ENCODE results near the gene NIPAL4.

Gene NIPAL4

GRCh38 chr5:157484768-157485167 is 24.8 kb downstream of the NIPAL4 start:
- Histone ChIP-seq H3K4me1 (no peaks in the 10 kb centered on the region), H3K9ac (no peak overlapping the region), H2AFZ (no peak overlapping the region), H3K27me3 (ENCODE audit: control insufficient read depth, insufficient read depth, low read length) (no peaks in the 10 kb centered on the region), H3K27ac (no peak overlapping the region), H3K4me3 (ENCODE audit: low read depth, low read length) (no peak overlapping the region), H3K9me3 (ENCODE audit: control insufficient read depth, low read length) (no peaks in the 10 kb centered on the region), H3K36me3 (ENCODE audit: control insufficient read depth, insufficient read depth, low read length) (no peaks in the 10 kb centered on the region), H3K4me2 (ENCODE audit: low read length) (no peak overlapping the region), H3K79me2 (no peaks in the 10 kb centered on the region)
- no peak for TF ChIP-seq CTCF (IDR thresholded peaks at IDR 0.05)

DNA sequence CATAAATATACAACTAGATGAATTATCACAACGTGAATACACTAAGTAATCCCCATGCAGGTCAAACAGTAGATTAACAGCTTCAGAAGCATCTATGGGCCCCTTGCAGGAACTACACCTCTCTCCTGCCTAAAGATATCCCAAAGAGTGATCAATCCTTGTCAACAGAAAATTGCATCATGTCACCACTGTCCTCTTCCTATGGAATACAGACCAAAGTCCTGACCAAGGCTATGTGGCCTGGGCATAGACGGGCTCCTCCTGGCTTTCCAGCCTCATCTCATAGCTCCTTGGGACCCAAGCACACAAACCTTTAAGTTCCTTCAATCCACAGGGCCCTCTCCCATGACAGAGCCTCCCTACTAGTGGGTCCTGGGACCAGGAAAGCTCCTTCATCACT is 25.3 kb downstream of the NIPAL4 start:
- TF ChIP-seq CTCF (IDR thresholded peaks at IDR 0.05), result no peak
- H3K27me3 ChIP-seq (ENCODE audit: control insufficient read depth, insufficient read depth, low read length), result no peaks in the 10 kb centered on the region
- no peak overlapping the region for H3K4me2 ChIP-seq (ENCODE audit: low read length)
- no peak overlapping the region for H3K9ac ChIP-seq
- H3K4me3 ChIP-seq (ENCODE audit: low read depth, low read length), result no peak overlapping the region
- no peaks in the 10 kb centered on the region for H3K4me1 ChIP-seq
- no peaks in the 10 kb centered on the region for H3K9me3 ChIP-seq (ENCODE audit: control insufficient read depth, low read length)
- no peaks in the 10 kb centered on the region for H3K36me3 ChIP-seq (ENCODE audit: control insufficient read depth, insufficient read depth, low read length)
- no peaks in the 10 kb centered on the region for H3K79me2 ChIP-seq
- no peak overlapping the region for H2AFZ ChIP-seq
- no peak overlapping the region for H3K27ac ChIP-seq

DNA sequence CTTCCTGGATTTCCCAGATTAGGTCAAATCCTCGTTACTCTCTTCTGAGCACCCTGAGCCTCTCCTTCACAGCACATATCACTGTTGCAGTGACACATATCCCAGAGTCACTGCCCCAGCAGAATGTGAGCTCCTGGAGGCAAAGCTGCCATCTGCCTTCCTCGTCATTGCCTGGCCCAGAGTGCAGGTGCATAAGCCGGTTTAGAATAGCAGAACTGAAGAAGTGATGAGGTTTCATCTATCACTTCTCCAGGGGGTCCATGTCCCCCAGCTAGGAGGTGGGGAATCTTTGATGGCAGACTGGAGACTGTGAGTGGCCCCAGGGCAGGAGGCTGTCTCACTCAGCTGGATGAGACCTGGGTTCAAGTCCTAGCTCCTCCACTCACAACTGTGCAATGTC is 25.8 kb downstream of the NIPAL4 start:
- no peaks in the 10 kb centered on the region for H3K79me2 ChIP-seq
- H3K27ac ChIP-seq, result no peak overlapping the region
- no peaks in the 10 kb centered on the region for H3K36me3 ChIP-seq (ENCODE audit: control insufficient read depth, insufficient read depth, low read length)
- TF ChIP-seq CTCF (IDR thresholded peaks at IDR 0.05), result no peak
- H3K9ac ChIP-seq, result no peak overlapping the region
- no peak overlapping the region for H3K4me2 ChIP-seq (ENCODE audit: low read length)
- H3K9me3 ChIP-seq (ENCODE audit: control insufficient read depth, low read length), result no peaks in the 10 kb centered on the region
- no peaks in the 10 kb centered on the region for H3K4me1 ChIP-seq
- no peaks in the 10 kb centered on the region for H3K27me3 ChIP-seq (ENCODE audit: control insufficient read depth, insufficient read depth, low read length)
- H2AFZ ChIP-seq, result no peak overlapping the region
- no peak overlapping the region for H3K4me3 ChIP-seq (ENCODE audit: low read depth, low read length)

GRCh38 chr5:157486221-157486681 is 26.2 kb downstream of the NIPAL4 start:
- H3K36me3 ChIP-seq (ENCODE audit: control insufficient read depth, insufficient read depth, low read length), result no peaks in the 10 kb centered on the region
- H3K4me3 ChIP-seq (ENCODE audit: low read depth, low read length), result no peak overlapping the region
- H3K4me1 ChIP-seq, result no peaks in the 10 kb centered on the region
- TF ChIP-seq CTCF (IDR thresholded peaks at IDR 0.05), result no peak
- no peaks in the 10 kb centered on the region for H3K9me3 ChIP-seq (ENCODE audit: control insufficient read depth, low read length)
- H3K4me2 ChIP-seq (ENCODE audit: low read length), result no peak overlapping the region
- H2AFZ ChIP-seq, result no peak overlapping the region
- H3K9ac ChIP-seq, result no peak overlapping the region
- H3K79me2 ChIP-seq, result no peaks in the 10 kb centered on the region
- no peak overlapping the region for H3K27ac ChIP-seq
- H3K27me3 ChIP-seq (ENCODE audit: control insufficient read depth, insufficient read depth, low read length), result no peaks in the 10 kb centered on the region

GRCh38 chr5:157486861-157487260 is 26.8 kb downstream of the NIPAL4 start:
- Histone ChIP-seq H3K4me2 (ENCODE audit: low read length) (no peak overlapping the region), H3K27me3 (ENCODE audit: control insufficient read depth, insufficient read depth, low read length) (no peaks in the 10 kb centered on the region), H3K9me3 (ENCODE audit: control insufficient read depth, low read length) (no peaks in the 10 kb centered on the region), H2AFZ (no peak overlapping the region), H3K4me3 (ENCODE audit: low read depth, low read length) (no peak overlapping the region), H3K27ac (no peak overlapping the region), H3K79me2 (no peaks in the 10 kb centered on the region), H3K9ac (no peak overlapping the region), H3K4me1 (no peaks in the 10 kb centered on the region), H3K36me3 (ENCODE audit: control insufficient read depth, insufficient read depth, low read length) (no peaks in the 10 kb centered on the region)
- TF ChIP-seq CTCF (IDR thresholded peaks at IDR 0.05), result no peak

Data from parathyroid adenoma (tissue), 2 donors.